ENCODE measurements around the gene CTAGE9. TPM values are rescaled to one million over a fixed set of nuclear protein-coding genes. Genes with fewer than 3 reads are reported as not detected.

CTAGE9 gene
- total and polyA plus RNA-seq, 2 donors (not counting 1 experiment from before 2014, with no cell fraction given): not detected

DNA sequence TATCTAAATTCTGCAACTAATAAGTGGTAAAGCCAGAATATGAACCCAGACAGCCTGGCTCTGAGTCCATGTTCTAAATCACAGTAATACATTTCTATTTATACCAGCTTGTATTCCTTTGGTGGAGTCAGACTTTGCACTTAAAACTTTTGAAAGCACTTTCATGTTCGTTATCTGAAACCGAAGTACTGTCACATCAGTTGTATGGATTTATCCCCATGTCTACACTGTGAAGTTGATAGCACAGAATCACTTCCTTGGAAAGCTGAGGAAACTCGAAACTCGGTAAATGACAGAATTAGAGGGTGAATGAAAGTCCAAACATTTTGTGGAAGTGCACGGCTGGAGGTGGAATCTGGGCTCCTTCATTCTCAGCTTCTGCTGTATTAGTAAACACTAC is 28.3 kb upstream of the CTAGE9 start:
- Histone ChIP-seq H3K27me3 (ENCODE audit: control insufficient read depth, insufficient read depth, low read length) (no peaks in the 10 kb centered on the region), H3K79me2 (ENCODE audit: control insufficient read depth, insufficient read depth, low read length) (no peaks in the 10 kb centered on the region), H3K9me3 (ENCODE audit: control insufficient read depth, insufficient read depth, low read depth, low read length) (no peaks in the 10 kb centered on the region), H3K4me1 (ENCODE audit: control insufficient read depth, extremely low read depth, insufficient read depth, low read length) (no peaks in the 10 kb centered on the region), H3K9ac (ENCODE audit: insufficient read depth, low read length) (no peak overlapping the region), H3K36me3 (ENCODE audit: control insufficient read depth, insufficient read depth, low read length) (no peaks in the 10 kb centered on the region), H3K27ac (ENCODE audit: insufficient read depth, low read length) (no peak overlapping the region), H2AFZ (ENCODE audit: low read length) (no peak overlapping the region), H3K4me2 (ENCODE audit: extremely low read depth, insufficient read depth, low read length) (no peak overlapping the region), H3K4me3 (replicated peaks in 1 of 4; ENCODE audit: control extremely low read depth in 1 of 4, insufficient read depth in 1 of 4, low read depth in 3 of 4, low read length in 4 of 4) (no peak overlapping the region), H4K20me1 (ENCODE audit: control insufficient read depth, extremely low read depth, insufficient read depth, low read length) (no peaks in the 10 kb centered on the region)
- no peak for DNase-seq (ENCODE audit: low read depth in 2 of 2)
- no peak for TF ChIP-seq EZH2 (IDR thresholded peaks at IDR 0.05; ENCODE audit: low read length, missing control alignments)
- TF ChIP-seq, protein P1, sequence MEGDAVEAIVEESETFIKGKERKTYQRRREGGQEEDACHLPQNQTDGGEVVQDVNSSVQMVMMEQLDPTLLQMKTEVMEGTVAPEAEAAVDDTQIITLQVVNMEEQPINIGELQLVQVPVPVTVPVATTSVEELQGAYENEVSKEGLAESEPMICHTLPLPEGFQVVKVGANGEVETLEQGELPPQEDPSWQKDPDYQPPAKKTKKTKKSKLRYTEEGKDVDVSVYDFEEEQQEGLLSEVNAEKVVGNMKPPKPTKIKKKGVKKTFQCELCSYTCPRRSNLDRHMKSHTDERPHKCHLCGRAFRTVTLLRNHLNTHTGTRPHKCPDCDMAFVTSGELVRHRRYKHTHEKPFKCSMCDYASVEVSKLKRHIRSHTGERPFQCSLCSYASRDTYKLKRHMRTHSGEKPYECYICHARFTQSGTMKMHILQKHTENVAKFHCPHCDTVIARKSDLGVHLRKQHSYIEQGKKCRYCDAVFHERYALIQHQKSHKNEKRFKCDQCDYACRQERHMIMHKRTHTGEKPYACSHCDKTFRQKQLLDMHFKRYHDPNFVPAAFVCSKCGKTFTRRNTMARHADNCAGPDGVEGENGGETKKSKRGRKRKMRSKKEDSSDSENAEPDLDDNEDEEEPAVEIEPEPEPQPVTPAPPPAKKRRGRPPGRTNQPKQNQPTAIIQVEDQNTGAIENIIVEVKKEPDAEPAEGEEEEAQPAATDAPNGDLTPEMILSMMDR (conservative IDR thresholded peaks at IDR 0.05 in 1 of 2, IDR thresholded peaks at IDR 0.05 in 1 of 2; ENCODE audit: low read depth in 1 of 2, low read length in 2 of 2): no peak

DNA sequence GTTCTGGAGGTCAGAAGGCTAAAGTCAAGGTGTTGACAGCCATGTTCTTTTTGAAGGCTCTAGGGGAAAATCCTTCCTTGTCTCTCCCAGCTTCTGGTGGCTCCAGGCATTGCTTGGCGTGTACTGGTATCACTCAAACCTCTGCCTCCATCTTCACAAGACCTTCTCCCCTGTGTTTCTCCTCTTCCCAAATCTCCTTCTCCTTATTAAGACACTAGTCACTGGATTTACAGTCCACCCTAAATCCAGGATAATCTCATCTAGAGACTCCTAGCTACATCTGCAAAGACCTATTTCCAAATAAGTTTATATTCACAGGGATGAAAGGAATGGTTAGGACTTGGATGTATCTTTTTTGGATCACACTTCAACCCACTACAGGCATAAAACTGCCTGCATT is 26.0 kb upstream of the CTAGE9 start:
- no peak overlapping the region for H3K4me2 ChIP-seq (ENCODE audit: extremely low read depth, insufficient read depth, low read length)
- TF ChIP-seq, protein P1 (conservative IDR thresholded peaks at IDR 0.05 in 1 of 2, IDR thresholded peaks at IDR 0.05 in 1 of 2; ENCODE audit: low read depth in 1 of 2, low read length in 2 of 2): no peak
- no peak for TF ChIP-seq EZH2 (IDR thresholded peaks at IDR 0.05; ENCODE audit: low read length, missing control alignments)
- no peak overlapping the region for H3K9ac ChIP-seq (ENCODE audit: insufficient read depth, low read length)
- no peaks in the 10 kb centered on the region for H3K36me3 ChIP-seq (ENCODE audit: control insufficient read depth, insufficient read depth, low read length)
- no peaks in the 10 kb centered on the region for H3K4me1 ChIP-seq (ENCODE audit: control insufficient read depth, extremely low read depth, insufficient read depth, low read length)
- no peak overlapping the region for H2AFZ ChIP-seq (ENCODE audit: low read length)
- no peak overlapping the region for H3K27ac ChIP-seq (ENCODE audit: insufficient read depth, low read length)
- H3K9me3 ChIP-seq (ENCODE audit: control insufficient read depth, insufficient read depth, low read depth, low read length): no peaks in the 10 kb centered on the region
- H3K27me3 ChIP-seq (ENCODE audit: control insufficient read depth, insufficient read depth, low read length): no peaks in the 10 kb centered on the region
- no peak for DNase-seq (ENCODE audit: low read depth in 2 of 2)
- H3K79me2 ChIP-seq (ENCODE audit: control insufficient read depth, insufficient read depth, low read length): no peaks in the 10 kb centered on the region
- H4K20me1 ChIP-seq (ENCODE audit: control insufficient read depth, extremely low read depth, insufficient read depth, low read length): no peaks in the 10 kb centered on the region
- H3K4me3 ChIP-seq (replicated peaks in 1 of 4; ENCODE audit: control extremely low read depth in 1 of 4, insufficient read depth in 1 of 4, low read depth in 3 of 4, low read length in 4 of 4): no peak overlapping the region

DNA sequence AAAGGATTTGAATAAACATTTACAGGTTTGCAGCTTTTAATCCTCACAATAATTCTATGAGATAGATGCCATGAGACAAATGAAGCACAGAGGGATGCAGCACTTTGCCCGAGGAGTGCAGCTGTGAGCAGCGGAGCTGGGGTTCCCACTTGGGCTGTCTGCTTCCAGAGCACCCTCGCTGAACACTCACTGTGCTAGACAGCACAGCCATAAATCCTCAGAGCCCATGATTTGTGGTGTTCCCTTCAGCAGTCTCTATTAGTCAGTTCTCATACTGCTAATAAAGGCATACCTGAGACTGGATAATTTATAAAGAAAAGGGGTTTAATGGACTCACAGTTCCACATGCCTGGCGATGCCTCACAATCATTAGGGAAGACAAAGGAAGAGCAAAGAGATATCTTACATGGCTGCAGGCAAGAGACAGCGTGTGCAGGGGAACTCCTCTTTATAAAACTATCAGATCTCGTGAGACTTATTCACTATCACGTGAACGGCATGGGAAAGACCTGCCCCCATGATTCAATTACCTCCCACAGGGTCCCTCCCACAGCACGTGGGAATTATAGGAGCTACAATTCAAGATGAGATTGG is 25.3 kb upstream of the CTAGE9 start:
- H3K9ac ChIP-seq (ENCODE audit: insufficient read depth, low read length): no peak overlapping the region
- H3K36me3 ChIP-seq (ENCODE audit: control insufficient read depth, insufficient read depth, low read length): no peaks in the 10 kb centered on the region
- H3K4me1 ChIP-seq (ENCODE audit: control insufficient read depth, extremely low read depth, insufficient read depth, low read length): no peaks in the 10 kb centered on the region
- DNase-seq (ENCODE audit: low read depth in 2 of 2): no peak
- H3K9me3 ChIP-seq (ENCODE audit: control insufficient read depth, insufficient read depth, low read depth, low read length): no peaks in the 10 kb centered on the region
- no peaks in the 10 kb centered on the region for H4K20me1 ChIP-seq (ENCODE audit: control insufficient read depth, extremely low read depth, insufficient read depth, low read length)
- no peaks in the 10 kb centered on the region for H3K79me2 ChIP-seq (ENCODE audit: control insufficient read depth, insufficient read depth, low read length)
- H3K27ac ChIP-seq (ENCODE audit: insufficient read depth, low read length): no peak overlapping the region
- no peaks in the 10 kb centered on the region for H3K27me3 ChIP-seq (ENCODE audit: control insufficient read depth, insufficient read depth, low read length)
- no peak overlapping the region for H3K4me3 ChIP-seq (replicated peaks in 1 of 4; ENCODE audit: control extremely low read depth in 1 of 4, insufficient read depth in 1 of 4, low read depth in 3 of 4, low read length in 4 of 4)
- TF ChIP-seq, protein P1 (conservative IDR thresholded peaks at IDR 0.05 in 1 of 2, IDR thresholded peaks at IDR 0.05 in 1 of 2; ENCODE audit: low read depth in 1 of 2, low read length in 2 of 2): no peak
- no peak for TF ChIP-seq EZH2 (IDR thresholded peaks at IDR 0.05; ENCODE audit: low read length, missing control alignments)
- H2AFZ ChIP-seq (ENCODE audit: low read length): no peak overlapping the region
- no peak overlapping the region for H3K4me2 ChIP-seq (ENCODE audit: extremely low read depth, insufficient read depth, low read length)

All from fibroblast of lung (primary cell).